ENCODE data around the gene MRPL39.
A peak's percentile ranks its signal among the peaks of the same experiment; 100 is the strongest.

Gene MRPL39

GRCh38 chr21:25536752-25537151 is 70.5 kb downstream of the MRPL39 start:
- DNase-seq = peak in 2 of 4 experiments; percentile 20 to 23

DNA sequence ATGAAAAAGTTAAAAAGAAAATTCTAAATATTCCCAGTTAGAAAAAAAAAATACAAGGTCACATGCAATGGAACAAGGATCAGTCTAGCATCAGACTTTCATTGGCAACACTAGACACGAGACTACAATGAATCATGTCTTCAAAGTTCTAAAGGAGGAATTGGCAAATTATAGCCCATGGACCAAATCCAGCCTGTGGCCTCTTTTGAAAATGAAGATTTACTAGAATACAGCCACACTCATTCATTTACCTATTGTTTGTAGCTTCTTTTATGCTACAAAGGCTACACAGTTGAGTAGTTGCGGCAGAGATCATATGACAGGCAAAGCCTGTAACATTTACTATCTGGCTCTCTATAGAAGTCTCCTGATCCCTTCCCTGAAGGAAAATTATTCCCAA is 71.4 kb downstream of the MRPL39 start:
- DNase-seq = no peak
